22Rv1 (cell line): ENCODE data around the gene RBMS3.

Experiments
- H3K27ac ChIP-seq: fragments of 450-650 bp; 2 replicates; pipeline ENCODE4 v1.5.1; 2017
- ZFX ChIP-seq: fragments of 450-650 bp; IDR thresholded peaks from 2 replicates; pipeline ENCODE4 v1.6.1; 2017; ENCODE audit warnings: antibody characterized with exemption, borderline replicate concordance
- TF ChIP-seq, protein P1 (sequence below): fragments of 450-650 bp; IDR thresholded peaks from 2 replicates; pipeline ENCODE4 v1.5.1; 2017; ENCODE audit warnings: mild to moderate bottlenecking

RBMS3 gene

GRCh38 chr3:29677421-29677820 lies 396.6 kb downstream of the RBMS3 start:
- no peak overlapping the region for H3K27ac ChIP-seq
- TF ChIP-seq ZFX = no peak
- TF ChIP-seq, protein P1, sequence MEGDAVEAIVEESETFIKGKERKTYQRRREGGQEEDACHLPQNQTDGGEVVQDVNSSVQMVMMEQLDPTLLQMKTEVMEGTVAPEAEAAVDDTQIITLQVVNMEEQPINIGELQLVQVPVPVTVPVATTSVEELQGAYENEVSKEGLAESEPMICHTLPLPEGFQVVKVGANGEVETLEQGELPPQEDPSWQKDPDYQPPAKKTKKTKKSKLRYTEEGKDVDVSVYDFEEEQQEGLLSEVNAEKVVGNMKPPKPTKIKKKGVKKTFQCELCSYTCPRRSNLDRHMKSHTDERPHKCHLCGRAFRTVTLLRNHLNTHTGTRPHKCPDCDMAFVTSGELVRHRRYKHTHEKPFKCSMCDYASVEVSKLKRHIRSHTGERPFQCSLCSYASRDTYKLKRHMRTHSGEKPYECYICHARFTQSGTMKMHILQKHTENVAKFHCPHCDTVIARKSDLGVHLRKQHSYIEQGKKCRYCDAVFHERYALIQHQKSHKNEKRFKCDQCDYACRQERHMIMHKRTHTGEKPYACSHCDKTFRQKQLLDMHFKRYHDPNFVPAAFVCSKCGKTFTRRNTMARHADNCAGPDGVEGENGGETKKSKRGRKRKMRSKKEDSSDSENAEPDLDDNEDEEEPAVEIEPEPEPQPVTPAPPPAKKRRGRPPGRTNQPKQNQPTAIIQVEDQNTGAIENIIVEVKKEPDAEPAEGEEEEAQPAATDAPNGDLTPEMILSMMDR = no peak

GRCh38 chr3:29679944-29680343 lies 399.1 kb downstream of the RBMS3 start:
- no peak overlapping the region for H3K27ac ChIP-seq
- TF ChIP-seq, protein P1 = no peak

DNA sequence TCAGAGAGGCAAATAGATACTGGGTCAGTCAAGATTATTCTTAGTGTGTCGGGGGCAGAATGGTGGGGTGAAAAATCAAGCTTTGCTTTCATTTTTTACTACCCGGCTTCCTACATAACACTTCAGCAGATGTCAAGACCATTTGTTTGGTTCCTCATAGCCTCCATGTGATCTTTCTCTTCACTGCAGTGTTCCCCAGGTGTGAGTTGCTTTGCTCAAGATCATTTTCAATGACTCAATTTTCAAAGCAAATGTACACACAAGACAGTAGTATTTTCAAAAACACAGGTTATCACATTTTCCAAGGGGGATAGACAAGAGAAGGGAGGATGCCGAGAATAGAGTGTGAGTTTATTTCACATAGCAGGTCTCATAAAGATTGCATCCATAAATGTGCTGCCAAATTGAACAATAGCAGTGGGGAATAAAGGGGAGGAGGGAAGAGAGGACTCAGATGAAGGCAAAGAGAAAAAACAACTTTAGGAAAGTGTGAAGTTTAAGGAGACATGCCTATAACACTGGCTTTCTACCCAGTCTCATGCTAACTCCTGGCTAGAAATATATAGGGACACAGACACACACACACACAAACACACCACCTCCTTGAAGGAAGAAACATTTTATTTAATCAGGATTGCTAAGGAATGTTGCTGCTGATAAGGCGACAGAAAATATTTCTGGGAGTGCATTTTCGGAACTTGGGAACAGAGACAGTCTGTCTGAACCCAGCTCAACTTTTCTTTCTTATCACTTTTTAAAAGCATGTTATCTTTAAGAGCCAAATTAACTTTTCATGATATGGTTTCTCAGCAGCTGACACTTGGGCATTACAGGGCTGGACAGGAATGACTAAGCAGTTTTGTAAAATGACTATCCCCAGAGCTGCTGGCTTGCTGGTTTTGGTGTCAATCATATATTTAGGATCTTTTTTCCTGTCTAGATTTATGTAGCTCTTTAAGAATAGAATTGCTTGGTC lies 402.4 kb downstream of the RBMS3 start:
- TF ChIP-seq, protein P1 = no peak
- no peak for TF ChIP-seq ZFX
- no peak overlapping the region for H3K27ac ChIP-seq

DNA sequence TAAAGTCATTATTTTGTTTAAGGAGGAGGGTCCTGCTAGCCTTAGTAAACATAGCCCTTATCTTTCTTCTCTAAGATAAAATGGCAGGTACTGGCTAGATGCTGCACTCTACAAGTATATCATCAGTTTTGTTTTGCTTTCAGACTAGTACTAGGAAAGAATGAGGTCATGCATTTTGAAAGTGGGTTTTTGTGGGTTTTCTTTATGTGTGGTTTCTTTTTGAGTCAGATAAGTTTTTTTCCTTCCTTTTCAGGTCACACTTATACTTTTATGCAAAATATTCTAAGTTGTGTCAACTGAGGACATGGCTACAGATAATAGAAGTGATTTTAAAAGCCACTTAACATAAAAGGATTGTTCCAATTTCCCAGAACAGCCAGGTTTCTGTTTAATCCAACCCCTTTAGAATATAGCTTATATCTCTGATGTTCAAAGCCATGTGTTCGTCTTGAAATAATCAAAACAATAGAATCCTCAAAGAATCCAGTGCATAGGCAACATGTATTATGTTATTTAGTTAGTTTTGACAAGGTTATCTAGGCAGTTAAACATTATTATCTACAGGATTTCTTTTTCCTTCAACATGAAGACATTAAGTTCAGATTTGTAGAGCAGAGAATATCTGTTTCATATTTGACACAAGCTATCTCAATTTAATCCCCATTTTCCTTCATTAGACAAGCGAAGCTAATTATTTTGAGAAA lies 406.2 kb downstream of the RBMS3 start:
- H3K27ac ChIP-seq = no peak overlapping the region

DNA sequence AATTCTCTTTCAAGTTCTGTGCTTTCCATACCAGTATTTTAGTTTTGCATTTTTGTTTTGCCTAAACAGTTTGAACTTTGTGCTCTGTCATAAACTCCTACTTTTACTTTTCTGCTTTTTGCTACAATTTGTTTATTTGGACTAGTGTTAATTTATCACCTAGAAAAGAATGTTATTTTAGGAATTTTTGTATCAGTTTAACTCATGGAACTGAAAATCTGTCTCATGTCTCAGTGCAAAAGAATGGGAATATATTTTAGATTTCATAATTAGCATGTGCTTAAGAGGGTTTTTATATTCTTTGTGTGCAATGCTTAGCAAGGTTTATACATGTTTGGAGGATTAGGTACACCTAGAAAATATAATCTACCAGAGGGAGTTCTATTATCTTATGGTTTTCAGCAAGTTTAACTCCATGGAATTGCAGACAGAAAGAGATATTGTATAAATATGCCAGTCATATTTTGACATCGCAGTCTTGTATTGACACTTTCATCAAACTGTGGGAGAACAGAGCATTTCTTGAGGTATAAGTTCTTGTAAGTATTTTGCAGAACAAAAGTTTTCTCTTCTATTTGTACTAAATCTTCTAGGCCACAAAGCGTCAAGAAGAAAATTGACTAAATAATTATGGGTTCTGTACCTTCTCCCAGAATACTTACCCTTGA lies 409.9 kb downstream of the RBMS3 start:
- no peak overlapping the region for H3K27ac ChIP-seq
- TF ChIP-seq, protein P1 = no peak
- no peak for TF ChIP-seq ZFX

More for the DNA sequence above, 406.2 kb downstream of the RBMS3 start:
- no peak for TF ChIP-seq ZFX
- TF ChIP-seq, protein P1 = no peak

DNA sequence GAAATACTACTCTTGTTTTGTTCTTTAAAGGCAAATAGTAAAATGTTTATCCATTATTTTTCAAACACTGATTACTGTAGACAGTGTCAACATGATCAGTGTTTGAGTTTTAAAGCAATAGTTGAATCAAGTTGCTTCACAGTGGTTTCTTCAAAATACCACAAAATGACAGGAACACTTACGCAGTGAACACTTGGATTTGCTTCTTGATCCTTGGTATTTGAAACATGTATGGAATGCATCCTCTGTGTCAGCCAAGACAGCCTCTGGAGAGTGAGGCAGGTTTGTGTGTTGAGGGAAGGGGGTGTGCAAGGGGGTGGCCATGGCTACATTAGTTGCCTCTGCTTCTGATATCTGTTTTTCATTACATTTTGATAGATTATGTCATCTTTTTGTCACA lies 413.0 kb downstream of the RBMS3 start:
- no peak for TF ChIP-seq ZFX
- TF ChIP-seq, protein P1 = no peak
- no peak overlapping the region for H3K27ac ChIP-seq

DNA sequence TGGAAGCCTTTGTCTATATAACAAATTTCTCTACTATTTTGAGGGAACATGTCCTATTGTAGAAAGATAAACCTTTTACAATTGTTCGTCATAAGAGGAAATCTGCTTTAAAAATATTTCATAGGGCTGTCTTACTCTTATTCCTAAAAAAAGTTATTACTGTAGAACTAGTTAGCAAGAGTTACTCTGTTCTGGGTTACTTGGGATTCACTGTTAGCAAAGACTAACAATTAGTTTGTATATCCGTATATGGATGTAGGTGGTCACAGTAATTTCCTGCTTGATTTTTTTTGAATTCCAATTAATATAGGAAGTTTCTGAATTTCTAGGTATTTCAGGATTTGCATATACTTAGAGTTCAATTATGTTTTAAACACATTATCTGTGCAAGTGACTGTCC lies 413.5 kb downstream of the RBMS3 start:
- TF ChIP-seq, protein P1 = no peak
- no peak for TF ChIP-seq ZFX
- no peak overlapping the region for H3K27ac ChIP-seq
